HG03469 (cell line): ENCODE data around the gene C1orf198.

Experiments
- ATAC-seq: cut with Tn5 transposase; IDR thresholded peaks from one replicate; pipeline ENCODE4 v1.9.1; 2021; ENCODE audit warnings: mild to moderate bottlenecking, moderate library complexity, moderate number of reproducible peaks; ENCODE audit not compliant: unreplicated experiment

Gene C1orf198

GRCh38 chr1:230814949-230815692 is 53.2 kb downstream of the C1orf198 start:
- no peak for ATAC-seq

GRCh38 chr1:230812568-230812967 is 55.8 kb downstream of the C1orf198 start:
- ATAC-seq: no peak

- no peak for ATAC-seq
Observed at GRCh38 chr1:230809256-230809990, 58.9 kb downstream of the C1orf198 start.

- ATAC-seq: no peak
Observed at GRCh38 chr1:230808281-230808872, 59.9 kb downstream of the C1orf198 start.

GRCh38 chr1:230807561-230808280 is 60.6 kb downstream of the C1orf198 start:
- no peak for ATAC-seq

- no peak for ATAC-seq
Observed at GRCh38 chr1:230807029-230807428, 61.3 kb downstream of the C1orf198 start.

GRCh38 chr1:230806552-230806951 is 61.8 kb downstream of the C1orf198 start:
- no peak for ATAC-seq

GRCh38 chr1:230804396-230804795 is 63.9 kb downstream of the C1orf198 start:
- ATAC-seq: no peak

GRCh38 chr1:230800891-230801840 is 67.2 kb downstream of the C1orf198 start:
- ATAC-seq: no peak

GRCh38 chr1:230798491-230798890 is 69.8 kb downstream of the C1orf198 start:
- no peak for ATAC-seq

- no peak for ATAC-seq
Observed at GRCh38 chr1:230797942-230798365, 70.4 kb downstream of the C1orf198 start.

GRCh38 chr1:230797376-230797920 is 70.9 kb downstream of the C1orf198 start:
- ATAC-seq: no peak

GRCh38 chr1:230796626-230797025 is 71.7 kb downstream of the C1orf198 start:
- no peak for ATAC-seq

- no peak for ATAC-seq
Observed at GRCh38 chr1:230794871-230795605, 73.3 kb downstream of the C1orf198 start.

GRCh38 chr1:230794431-230794830 is 73.9 kb downstream of the C1orf198 start:
- no peak for ATAC-seq

- ATAC-seq: no peak
Observed at GRCh38 chr1:230793463-230793745, 74.9 kb downstream of the C1orf198 start.

- no peak for ATAC-seq
Observed at GRCh38 chr1:230792691-230793462, 75.4 kb downstream of the C1orf198 start.

- ATAC-seq: no peak
Observed at GRCh38 chr1:230791986-230792564, 76.2 kb downstream of the C1orf198 start.
